ENCODE data around the gene KHDRBS2.

KHDRBS2 gene

GRCh38 chr6:62202078-62202477 lies 83.9 kb downstream of the KHDRBS2 start:
- Histone ChIP-seq H2BK120ac (ENCODE audit: insufficient read depth, low read length, poor library complexity) (no peak overlapping the region), H3K23ac (ENCODE audit: low read length) (no peak overlapping the region), H2BK5ac (ENCODE audit: low read depth, low read length, poor library complexity) (no peak overlapping the region), H3K27me3 (ENCODE audit: insufficient read depth, low read length) (no peaks in the 10 kb centered on the region), H3K9me3 (ENCODE audit: insufficient read depth, low read depth, low read length) (no peaks in the 10 kb centered on the region), H3K14ac (ENCODE audit: low read length) (no peak overlapping the region), H3K4me2 (ENCODE audit: low read length) (no peak overlapping the region), H3K4ac (ENCODE audit: low read depth, low read length) (no peak overlapping the region), H4K12ac (ENCODE audit: low read depth, low read length) (no peak overlapping the region), H2AFZ (ENCODE audit: insufficient read depth, low read length, poor library complexity) (no peak overlapping the region), H3K79me1 (ENCODE audit: low read length) (no peaks in the 10 kb centered on the region), H3K4me1 (ENCODE audit: control insufficient read depth in 1 of 2, insufficient read depth in 2 of 2, low read length in 2 of 2) (no peaks in the 10 kb centered on the region), H3K18ac (ENCODE audit: low read length) (no peak overlapping the region), H3K36me3 (ENCODE audit: control insufficient read depth in 1 of 2, insufficient read depth in 2 of 2, low read length in 2 of 2) (no peaks in the 10 kb centered on the region), H4K8ac (ENCODE audit: low read depth, low read length) (no peak overlapping the region), H2BK12ac (ENCODE audit: low read length) (no peak overlapping the region), H3K9ac (ENCODE audit: low read length) (no peak overlapping the region), H4K91ac (ENCODE audit: low read depth, low read length) (no peak overlapping the region), H3K79me2 (ENCODE audit: control insufficient read depth, insufficient read depth, low read length, poor library complexity) (no peaks in the 10 kb centered on the region), H2AK5ac (ENCODE audit: low read length) (no peak overlapping the region), H3K27ac (ENCODE audit: low read depth, low read length) (no peak overlapping the region), H3K4me3 (ENCODE audit: low read depth, low read length) (no peak overlapping the region)
- no peak for DNase-seq
- no CpG with 5 or more reads among the region's 1 CpG for WGBS (ENCODE audit: extremely low coverage, insufficient coverage, insufficient read length)

- H3K27me3 ChIP-seq (ENCODE audit: insufficient read depth, low read length) = no peaks in the 10 kb centered on the region
- no peak overlapping the region for H3K14ac ChIP-seq (ENCODE audit: low read length)
- no peak overlapping the region for H2BK120ac ChIP-seq (ENCODE audit: insufficient read depth, low read length, poor library complexity)
- H4K8ac ChIP-seq (ENCODE audit: low read depth, low read length) = no peak overlapping the region
- H3K79me1 ChIP-seq (ENCODE audit: low read length) = no peaks in the 10 kb centered on the region
- H3K4ac ChIP-seq (ENCODE audit: low read depth, low read length) = no peak overlapping the region
- WGBS (ENCODE audit: extremely low coverage, insufficient coverage, insufficient read length) = no CpG with 5 or more reads among the region's 1 CpG
- no peak overlapping the region for H3K27ac ChIP-seq (ENCODE audit: low read depth, low read length)
- H3K9ac ChIP-seq (ENCODE audit: low read length) = no peak overlapping the region
- H3K23ac ChIP-seq (ENCODE audit: low read length) = no peak overlapping the region
- H2BK12ac ChIP-seq (ENCODE audit: low read length) = no peak overlapping the region
- H3K9me3 ChIP-seq (ENCODE audit: insufficient read depth, low read depth, low read length) = no peaks in the 10 kb centered on the region
- no peaks in the 10 kb centered on the region for H3K4me1 ChIP-seq (ENCODE audit: control insufficient read depth in 1 of 2, insufficient read depth in 2 of 2, low read length in 2 of 2)
- no peak overlapping the region for H2AFZ ChIP-seq (ENCODE audit: insufficient read depth, low read length, poor library complexity)
- H3K79me2 ChIP-seq (ENCODE audit: control insufficient read depth, insufficient read depth, low read length, poor library complexity) = no peaks in the 10 kb centered on the region
- no peak overlapping the region for H2AK5ac ChIP-seq (ENCODE audit: low read length)
- no peak overlapping the region for H3K18ac ChIP-seq (ENCODE audit: low read length)
- H2BK5ac ChIP-seq (ENCODE audit: low read depth, low read length, poor library complexity) = no peak overlapping the region
- no peak for DNase-seq
- no peak overlapping the region for H3K4me2 ChIP-seq (ENCODE audit: low read length)
- no peaks in the 10 kb centered on the region for H3K36me3 ChIP-seq (ENCODE audit: control insufficient read depth in 1 of 2, insufficient read depth in 2 of 2, low read length in 2 of 2)
- no peak overlapping the region for H3K4me3 ChIP-seq (ENCODE audit: low read depth, low read length)
- H4K91ac ChIP-seq (ENCODE audit: low read depth, low read length) = no peak overlapping the region
- H4K12ac ChIP-seq (ENCODE audit: low read depth, low read length) = no peak overlapping the region
Observed at GRCh38 chr6:62192593-62192992, 93.4 kb downstream of the KHDRBS2 start.

- no peaks in the 10 kb centered on the region for H3K79me1 ChIP-seq (ENCODE audit: low read length)
- no peak overlapping the region for H3K23ac ChIP-seq (ENCODE audit: low read length)
- H3K9ac ChIP-seq (ENCODE audit: low read length) = no peak overlapping the region
- H2BK5ac ChIP-seq (ENCODE audit: low read depth, low read length, poor library complexity) = no peak overlapping the region
- H4K12ac ChIP-seq (ENCODE audit: low read depth, low read length) = no peak overlapping the region
- H2AK5ac ChIP-seq (ENCODE audit: low read length) = no peak overlapping the region
- no peak overlapping the region for H2BK120ac ChIP-seq (ENCODE audit: insufficient read depth, low read length, poor library complexity)
- H3K4ac ChIP-seq (ENCODE audit: low read depth, low read length) = no peak overlapping the region
- no peak overlapping the region for H4K91ac ChIP-seq (ENCODE audit: low read depth, low read length)
- H3K27me3 ChIP-seq (ENCODE audit: insufficient read depth, low read length) = no peaks in the 10 kb centered on the region
- no peak overlapping the region for H3K4me2 ChIP-seq (ENCODE audit: low read length)
- no peaks in the 10 kb centered on the region for H3K4me1 ChIP-seq (ENCODE audit: control insufficient read depth in 1 of 2, insufficient read depth in 2 of 2, low read length in 2 of 2)
- H3K79me2 ChIP-seq (ENCODE audit: control insufficient read depth, insufficient read depth, low read length, poor library complexity) = no peaks in the 10 kb centered on the region
- DNase-seq = no peak
- WGBS (ENCODE audit: extremely low coverage, insufficient coverage, insufficient read length) = no CpG with 5 or more reads among the region's 1 CpG
- H3K27ac ChIP-seq (ENCODE audit: low read depth, low read length) = no peak overlapping the region
- no peak overlapping the region for H2BK12ac ChIP-seq (ENCODE audit: low read length)
- H2AFZ ChIP-seq (ENCODE audit: insufficient read depth, low read length, poor library complexity) = no peak overlapping the region
- no peak overlapping the region for H3K18ac ChIP-seq (ENCODE audit: low read length)
- H3K36me3 ChIP-seq (ENCODE audit: control insufficient read depth in 1 of 2, insufficient read depth in 2 of 2, low read length in 2 of 2) = no peaks in the 10 kb centered on the region
- H3K9me3 ChIP-seq (ENCODE audit: insufficient read depth, low read depth, low read length) = no peaks in the 10 kb centered on the region
- H3K14ac ChIP-seq (ENCODE audit: low read length) = no peak overlapping the region
- no peak overlapping the region for H4K8ac ChIP-seq (ENCODE audit: low read depth, low read length)
- H3K4me3 ChIP-seq (ENCODE audit: low read depth, low read length) = no peak overlapping the region
Observed at GRCh38 chr6:62175195-62175594, 110.8 kb downstream of the KHDRBS2 start.

- Histone ChIP-seq H3K9ac (ENCODE audit: low read length) (no peak overlapping the region), H2AK5ac (ENCODE audit: low read length) (no peak overlapping the region), H3K36me3 (ENCODE audit: control insufficient read depth in 1 of 2, insufficient read depth in 2 of 2, low read length in 2 of 2) (no peaks in the 10 kb centered on the region), H4K91ac (ENCODE audit: low read depth, low read length) (no peak overlapping the region), H3K9me3 (ENCODE audit: insufficient read depth, low read depth, low read length) (no peaks in the 10 kb centered on the region), H2BK12ac (ENCODE audit: low read length) (no peak overlapping the region), H3K27me3 (ENCODE audit: insufficient read depth, low read length) (no peaks in the 10 kb centered on the region), H2BK5ac (ENCODE audit: low read depth, low read length, poor library complexity) (no peak overlapping the region), H3K27ac (ENCODE audit: low read depth, low read length) (no peak overlapping the region), H3K4me1 (ENCODE audit: control insufficient read depth in 1 of 2, insufficient read depth in 2 of 2, low read length in 2 of 2) (no peaks in the 10 kb centered on the region), H2BK120ac (ENCODE audit: insufficient read depth, low read length, poor library complexity) (no peak overlapping the region), H3K4me3 (ENCODE audit: low read depth, low read length) (no peak overlapping the region), H2AFZ (ENCODE audit: insufficient read depth, low read length, poor library complexity) (no peak overlapping the region), H3K18ac (ENCODE audit: low read length) (no peak overlapping the region), H3K14ac (ENCODE audit: low read length) (no peak overlapping the region), H4K12ac (ENCODE audit: low read depth, low read length) (no peak overlapping the region), H4K8ac (ENCODE audit: low read depth, low read length) (no peak overlapping the region), H3K79me2 (ENCODE audit: control insufficient read depth, insufficient read depth, low read length, poor library complexity) (no peaks in the 10 kb centered on the region), H3K4ac (ENCODE audit: low read depth, low read length) (no peak overlapping the region), H3K23ac (ENCODE audit: low read length) (no peak overlapping the region), H3K79me1 (ENCODE audit: low read length) (no peaks in the 10 kb centered on the region), H3K4me2 (ENCODE audit: low read length) (no peak overlapping the region)
- DNase-seq = no peak
Observed at GRCh38 chr6:62174548-62174947, 111.5 kb downstream of the KHDRBS2 start.

Data from trophoblast cell (in vitro differentiated cells and primary cell).